ENCODE results near the gene DACT2. TPM values are rescaled to one million over a fixed set of nuclear protein-coding genes. Genes with fewer than 3 reads are reported as not detected.

The DACT2 gene
- total and polyA plus RNA-seq, 9 of the 15 experiments (the other 6 are each of a cell fraction or from before 2014, with no cell fraction given) = not detected

GRCh38 chr6:168305096-168305749, 14.4 kb downstream of the DACT2 start (continued):
- TF ChIP-seq CBX2 (IDR thresholded peaks at IDR 0.05; ENCODE audit: insufficient read depth, low read length, poor library complexity, severe bottlenecking) (no peak), PURB (CRISPR knock-in tag; IDR thresholded peaks at IDR 0.05; ENCODE audit: low read depth) (no peak), PHF8 (IDR thresholded peaks at IDR 0.05; ENCODE audit: borderline replicate concordance, low read length) (no peak), MAZ (CRISPR knock-in tag; conservative IDR thresholded peaks at IDR 0.05 in 1 of 2, IDR thresholded peaks at IDR 0.05 in 1 of 2) (no peak), RBFOX2 (IDR thresholded peaks at IDR 0.05; ENCODE audit: low read depth, low read length) (no peak), MED1 (CRISPR knock-in tag; IDR thresholded peaks at IDR 0.05; ENCODE audit: borderline replicate concordance) (no peak), NELFE (IDR thresholded peaks at IDR 0.05; ENCODE audit: insufficient read depth, insufficient read length) (no peak), UBTF (IDR thresholded peaks at IDR 0.05; ENCODE audit: borderline replicate concordance in 1 of 2, low read depth in 2 of 2, low read length in 2 of 2) (no peak), KLF6 (CRISPR knock-in tag; IDR thresholded peaks at IDR 0.05; ENCODE audit: borderline replicate concordance) (no peak)
